H1 (cell line): ENCODE results near the gene HSPBP1. TPM values are rescaled to one million over a fixed set of nuclear protein-coding genes. Genes with fewer than 3 reads are reported as not detected.

Experiments used
- CTCF ChIA-PET: fragments of 300-600 bp; sonication (Branson Sonifier 250); formaldehyde crosslinking; loops from one replicate; lab custom pipeline; 2021; ENCODE audit not compliant: partially characterized antibody; lab: Charles Lee
- POLR2A ChIA-PET: fragments of 300-600 bp; sonication (Branson Sonifier 250); formaldehyde crosslinking; loops from one replicate; lab custom pipeline; 2021; ENCODE audit warnings: inconsistent platforms; ENCODE audit not compliant: partially characterized antibody; lab: Charles Lee
- DNase-seq, 2 experiments: peaks; one replicate each; pipeline versions ENCODE4 v3.0.0 to v3.0.0-alpha.2; 2010 to 2022; ENCODE audit warnings: low spot score in 2 of 2, low read depth in 1 of 2, mixed read lengths in 1 of 2
- FAIRE-seq: peaks from 2 replicates; lab custom pipeline; 2011; peaks lifted over from hg19 to GRCh38; lab: Jason Lieb, UNC
- H2AFZ ChIP-seq: 2 replicates; pipeline ENCODE4 v1.8.1; 2012; ENCODE audit warnings: low read length, inconsistent platforms
- H2AK5ac ChIP-seq: 2 replicates; pipeline ENCODE4 v1.6.1; 2013; ENCODE audit warnings: low read depth, low read length
- H2BK120ac ChIP-seq: replicated peaks from 2 replicates; pipeline ENCODE3; 2013; ENCODE audit warnings: low read depth, low read length, inconsistent platforms
- H2BK12ac ChIP-seq: 2 replicates; pipeline ENCODE4 v1.6.1; 2013; ENCODE audit warnings: low read depth, low read length
- H2BK15ac ChIP-seq: 2 replicates; pipeline ENCODE4 v1.6.1; 2013; ENCODE audit warnings: low read length
- H2BK20ac ChIP-seq: 2 replicates; pipeline ENCODE4 v1.6.1; 2013; ENCODE audit warnings: low read length
- H2BK5ac ChIP-seq: 2 replicates; pipeline ENCODE4 v1.6.1; 2013; ENCODE audit warnings: low read depth, low read length
- H3K14ac ChIP-seq: 2 replicates; pipeline ENCODE4 v1.6.1; 2013; ENCODE audit warnings: inconsistent platforms; ENCODE audit not compliant: insufficient read length
- H3K18ac ChIP-seq: 2 replicates; pipeline ENCODE4 v1.6.1; 2013; ENCODE audit warnings: low read length; ENCODE audit errors: extremely low read depth
- H3K23ac ChIP-seq: 2 replicates; pipeline ENCODE4 v1.6.1; 2013; ENCODE audit warnings: inconsistent platforms; ENCODE audit not compliant: insufficient read length
- H3K23me2 ChIP-seq: 2 replicates; pipeline ENCODE4 v1.6.1; 2013; ENCODE audit warnings: low read depth, low read length
- H3K27ac ChIP-seq: 2 replicates; pipeline ENCODE4 v1.6.1; 2011; ENCODE audit warnings: low read depth, low read length, inconsistent platforms
- H3K27me3 ChIP-seq, 4 experiments: replicated peaks in 1 of 4; 1 replicate in 1 of 4; 2 replicates in 3 of 4; pipeline versions ENCODE4 v1.6.1 to v1.8.1; 2011 to 2013; ENCODE audit warnings: low read length in 3 of 4, mild to moderate bottlenecking in 3 of 4, inconsistent platforms in 2 of 4, mixed read lengths in 2 of 4, moderate library complexity in 1 of 4; ENCODE audit not compliant: control insufficient read depth in 3 of 4, insufficient read depth in 3 of 4; ENCODE audit errors: extremely low read depth in 1 of 4
- H3K36me3 ChIP-seq, 4 experiments: 2 replicates each; pipeline versions ENCODE4 v1.6.1 to v1.8.1; 2011 to 2013; ENCODE audit warnings: mild to moderate bottlenecking in 4 of 4, low read length in 3 of 4, moderate library complexity in 2 of 4, control low read depth in 1 of 4, inconsistent platforms in 1 of 4; ENCODE audit not compliant: insufficient read depth in 4 of 4, control insufficient read depth in 2 of 4
- H3K4ac ChIP-seq: replicated peaks from 2 replicates; pipeline ENCODE3; 2013; ENCODE audit warnings: low read length, low read depth, mixed read lengths, inconsistent platforms; ENCODE audit not compliant: insufficient read length
- H3K4me1 ChIP-seq, 4 experiments: replicated peaks in 1 of 4; 1 replicate in 1 of 4; 2 replicates in 3 of 4; pipeline versions ENCODE4 v1.6.1 to v1.8.1; 2011 to 2013; ENCODE audit warnings: low read length in 3 of 4, inconsistent platforms in 2 of 4, mixed read lengths in 1 of 4; ENCODE audit not compliant: insufficient read depth in 4 of 4, control insufficient read depth in 3 of 4
- H3K4me2 ChIP-seq, 2 experiments: 2 replicates each; pipeline versions ENCODE4 v1.6.1 to v1.8.1; 2011 to 2013; ENCODE audit warnings: low read depth in 2 of 2, low read length in 2 of 2, control low read depth in 1 of 2, inconsistent platforms in 1 of 2, mild to moderate bottlenecking in 1 of 2; ENCODE audit not compliant: insufficient read depth in 1 of 2
- H3K4me3 ChIP-seq, 4 experiments: fragments of 200-600, 300-600 bp in 1 of 4; sonication (generic), shearing (Covaris generic), sonication (Bioruptor Twin) in 1 of 4; 2 replicates each; pipeline versions ENCODE4 v1.5.1 to v1.8.1; 2011 to 2016; ENCODE audit warnings: low read length in 4 of 4, low read depth in 3 of 4, control low read depth in 2 of 4, inconsistent platforms in 2 of 4, mild to moderate bottlenecking in 2 of 4, mixed read lengths in 1 of 4, moderate library complexity in 1 of 4; ENCODE audit not compliant: insufficient read depth in 2 of 4; ENCODE audit errors: extremely low read depth in 1 of 4
- H3K56ac ChIP-seq: replicated peaks from 2 replicates; pipeline ENCODE3; 2013; ENCODE audit warnings: low read depth, mild to moderate bottlenecking, mixed read lengths, low read length, inconsistent platforms; ENCODE audit not compliant: insufficient read length
- H3K79me1 ChIP-seq: 2 replicates; pipeline ENCODE4 v1.6.1; 2013; ENCODE audit warnings: low read depth, low read length, control low read depth
- H3K79me2 ChIP-seq, 2 experiments: 2 replicates each; pipeline versions ENCODE4 v1.6.1 to v1.8.1; 2012 to 2013; ENCODE audit warnings: low read length in 2 of 2, mild to moderate bottlenecking in 2 of 2, inconsistent platforms in 1 of 2; ENCODE audit not compliant: insufficient read depth in 2 of 2, control insufficient read depth in 1 of 2
- H3K9ac ChIP-seq, 4 experiments: replicated peaks in 1 of 4; 1 replicate in 1 of 4; 2 replicates in 3 of 4; pipeline versions ENCODE4 v1.6.1 to v1.8.1; 2011 to 2013; ENCODE audit warnings: low read depth in 3 of 4, low read length in 3 of 4, control low read depth in 2 of 4, mild to moderate bottlenecking in 2 of 4, moderate library complexity in 2 of 4, inconsistent platforms in 1 of 4; ENCODE audit errors: extremely low read depth in 1 of 4
- H3K9me3 ChIP-seq, 2 experiments: 2 replicates each; pipeline versions ENCODE4 v1.6.1 to v1.8.1; 2012 to 2013; ENCODE audit warnings: mild to moderate bottlenecking in 2 of 2, moderate library complexity in 2 of 2, control low read depth in 1 of 2, inconsistent platforms in 1 of 2, low read depth in 1 of 2, low read length in 1 of 2, mixed read lengths in 1 of 2; ENCODE audit not compliant: insufficient read depth in 2 of 2
- H4K20me1 ChIP-seq, 2 experiments: replicated peaks in 1 of 2; 2 replicates each; pipeline versions ENCODE3 to v1.8.1; 2011 to 2013; ENCODE audit warnings: inconsistent platforms in 2 of 2, low read length in 2 of 2, mild to moderate bottlenecking in 1 of 2; ENCODE audit not compliant: insufficient read depth in 2 of 2, control insufficient read depth in 1 of 2
- H4K5ac ChIP-seq: 2 replicates; pipeline ENCODE4 v1.6.1; 2013; ENCODE audit warnings: low read length, low read depth, mixed read lengths, inconsistent platforms; ENCODE audit not compliant: insufficient read length
- H4K8ac ChIP-seq: 2 replicates; pipeline ENCODE4 v1.8.0; 2013; ENCODE audit warnings: mild to moderate bottlenecking, moderate library complexity, low read length, inconsistent platforms; ENCODE audit not compliant: insufficient read depth; ENCODE audit errors: extremely low read depth
- H4K91ac ChIP-seq: replicated peaks from 2 replicates; pipeline ENCODE3; 2013; ENCODE audit warnings: low read length, mixed read lengths, inconsistent platforms; ENCODE audit not compliant: insufficient read length
- PHF8 ChIP-seq: fragments of 200-600 bp; sonication (generic); conservative IDR thresholded peaks from 2 replicates; pipeline ENCODE4 v1.7.1; 2012; ENCODE audit warnings: low read depth, mild to moderate bottlenecking, inconsistent platforms, low read length, moderate library complexity
- SAP30 ChIP-seq: fragments of 300-600 bp; sonication (generic); IDR thresholded peaks from 2 replicates; pipeline ENCODE4 v1.7.1; 2012; ENCODE audit warnings: low read length, moderate library complexity, mild to moderate bottlenecking, inconsistent platforms; ENCODE audit not compliant: insufficient read depth, insufficient replicate concordance
- SUZ12 ChIP-seq: fragments of 200-600 bp; sonication (generic); IDR thresholded peaks from 2 replicates; pipeline ENCODE4 v1.6.1; 2012; ENCODE audit warnings: mild to moderate bottlenecking, inconsistent platforms, low read length, moderate library complexity, mixed read lengths
- TAF1 ChIP-seq: IDR thresholded peaks from 2 replicates; pipeline ENCODE4 v1.6.1; 2011; ENCODE audit warnings: mild to moderate bottlenecking, low read depth, low read length
- WGBS, 2 experiments: shearing (Covaris generic) in 1 of 2; methylation state at CpG; one replicate each; pipeline versions ENCODE4 v1.1.6 to v1.1.7; 2013 to 2015; ENCODE audit warnings: low lambda C conversion rate in 2 of 2, mixed read lengths in 2 of 2, inconsistent platforms in 1 of 2, low coverage in 1 of 2, missing lambda C conversion rate in 1 of 2; ENCODE audit not compliant: insufficient replicate concordance in 2 of 2, insufficient coverage in 1 of 2, insufficient read length in 1 of 2; ENCODE audit errors: extremely low coverage in 1 of 2, missing lambda C conversion rate in 1 of 2; 5-methylcytosine and 5-hydroxymethylcytosine counted together
- polyA plus RNA-seq, 7 experiments: library from polyadenylated mRNA; depleted of rRNA in 3 of 7; stranded (reverse) in 5 of 7; unstranded in 2 of 7; fragments of >200 nt in 5 of 7; fragments of 200-250 nt in 2 of 7; gene quantifications; 1 replicate in 5 of 7; 2 replicates in 1 of 7; 4 replicates in 1 of 7; pipeline versions ENCODE4 v1.2.1 to v1.2.3, GENCODE V29; 2011 to 2013; ENCODE audit warnings: missing spikeins in 2 of 7, mixed read lengths in 2 of 7
- total RNA-seq: library from RNA; stranded (reverse); fragmentation: NEBNext Ultra II Directional; extraction: Animal tissue kit (Norgen Biotek cat#: 25700); gene quantifications from 2 replicates; pipeline ENCODE4 v1.2.1, GENCODE V29; 2021

The HSPBP1 gene
- total and polyA plus RNA-seq, 2 of the 8 experiments (the other 6 are each of a cell fraction or from before 2014, with no cell fraction given), result 63.4 to 100 TPM

DNA sequence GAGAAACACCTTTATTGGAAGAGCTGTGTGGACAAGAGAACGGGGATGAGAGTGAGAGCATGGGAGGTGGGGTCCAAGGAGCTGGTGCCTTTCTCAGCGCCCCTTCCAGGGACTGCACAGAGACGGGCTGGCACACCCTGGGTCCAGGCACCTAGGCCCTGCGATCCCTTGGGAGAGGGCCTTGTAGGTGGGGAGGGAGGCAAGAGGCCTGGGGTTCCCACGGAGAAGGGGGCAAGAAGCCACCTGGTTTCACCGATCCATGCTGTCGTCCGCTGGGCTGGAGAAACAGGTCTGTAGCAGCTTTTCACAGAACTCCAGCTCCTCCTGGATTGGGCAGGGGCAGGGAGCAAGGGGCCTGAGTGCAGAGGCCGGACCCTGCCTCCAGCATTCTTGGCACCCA, 17.6 kb downstream of the HSPBP1 start:
- H3K36me3 ChIP-seq, result no peaks in the 10 kb centered on the region
- FAIRE-seq, result no peak
- peaks cover 8 to 10% of the 10 kb centered on the region in 2 experiments for H4K20me1 ChIP-seq
- no peak overlapping the region for H3K23ac ChIP-seq
- no peak overlapping the region for H4K8ac ChIP-seq
- no peak overlapping the region for H3K4me2 ChIP-seq
- POLR2A ChIA-PET, result interaction anchor here (0.8 to 4.4 kb wide), 9 partner anchors 11 to 145 kb away, joined by 3 to 28 read pairs (median 4); partner anchors contain the start of genes BRSK1, HSPBP1, PPP1R12C and TMEM238
- no peak overlapping the region for H2BK5ac ChIP-seq
- H3K79me1 ChIP-seq, result peaks cover 4% of the 10 kb centered on the region; the same call in 1 of the 2 replicates
- H3K18ac ChIP-seq, result no peak overlapping the region
- no peak for DNase-seq
- H3K27ac ChIP-seq, result no peak overlapping the region
- no peak overlapping the region for H2BK15ac ChIP-seq
- no peaks in the 10 kb centered on the region for H3K27me3 ChIP-seq
- H3K14ac ChIP-seq, result no peak overlapping the region
- no peak overlapping the region for H3K4ac ChIP-seq
- no peak overlapping the region for H3K4me3 ChIP-seq
- H2BK20ac ChIP-seq, result no peak overlapping the region
- WGBS, 2 experiments, result 90% methylated on average over 9 of the region's 9 CpGs; no CpG with 5 or more reads in 1 of the 2 experiments
- H3K4me1 ChIP-seq, result peaks cover 0 to 7% (median 6%) of the 10 kb centered on the region in 4 experiments; a peak in 5 of 7 replicates
- no peak overlapping the region for H3K56ac ChIP-seq
- TF ChIP-seq SUZ12 (no peak), TAF1 (no peak), PHF8 (no peak), SAP30 (no peak)
- peaks cover 18% of the 10 kb centered on the region; the same call in 1 of the 2 replicates for H3K23me2 ChIP-seq
- H3K79me2 ChIP-seq, result peaks cover 0 to 18% of the 10 kb centered on the region in 2 experiments
- H2AFZ ChIP-seq, result no peak overlapping the region
- no peak overlapping the region for H2AK5ac ChIP-seq
- H3K9ac ChIP-seq, result no peak overlapping the region
- no peak overlapping the region for H4K5ac ChIP-seq
- peaks cover 0 to 3% of the 10 kb centered on the region in 2 experiments; a peak in 3 of 4 replicates for H3K9me3 ChIP-seq
- H4K91ac ChIP-seq, result no peak overlapping the region
- CTCF ChIA-PET, result interaction anchor here (0.7 to 1.5 kb wide), 5 partner anchors 29 to 382 kb away, joined by 3 to 8 read pairs (median 3); no protein-coding TSS in a partner anchor
- H2BK120ac ChIP-seq, result no peak overlapping the region
- no peak overlapping the region for H2BK12ac ChIP-seq
